HG02571 (cell line): ENCODE measurements around the gene TSPAN17.
"Not testable (repeated sequence)": the region's sequence is repeated elsewhere in the genome, so short reads cannot be mapped to it uniquely, and the experiment has no call there.

ENCODE experiments used
- ATAC-seq: cut with Tn5 transposase; IDR thresholded peaks from one replicate; pipeline ENCODE4 v1.9.1; 2021; ENCODE audit warnings: mild to moderate bottlenecking, moderate library complexity; ENCODE audit not compliant: unreplicated experiment

Gene TSPAN17, protein sequence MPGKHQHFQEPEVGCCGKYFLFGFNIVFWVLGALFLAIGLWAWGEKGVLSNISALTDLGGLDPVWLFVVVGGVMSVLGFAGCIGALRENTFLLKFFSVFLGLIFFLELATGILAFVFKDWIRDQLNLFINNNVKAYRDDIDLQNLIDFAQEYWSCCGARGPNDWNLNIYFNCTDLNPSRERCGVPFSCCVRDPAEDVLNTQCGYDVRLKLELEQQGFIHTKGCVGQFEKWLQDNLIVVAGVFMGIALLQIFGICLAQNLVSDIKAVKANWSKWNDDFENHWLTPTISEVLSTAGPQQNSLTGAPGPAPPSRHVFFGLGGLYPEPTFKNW

DNA sequence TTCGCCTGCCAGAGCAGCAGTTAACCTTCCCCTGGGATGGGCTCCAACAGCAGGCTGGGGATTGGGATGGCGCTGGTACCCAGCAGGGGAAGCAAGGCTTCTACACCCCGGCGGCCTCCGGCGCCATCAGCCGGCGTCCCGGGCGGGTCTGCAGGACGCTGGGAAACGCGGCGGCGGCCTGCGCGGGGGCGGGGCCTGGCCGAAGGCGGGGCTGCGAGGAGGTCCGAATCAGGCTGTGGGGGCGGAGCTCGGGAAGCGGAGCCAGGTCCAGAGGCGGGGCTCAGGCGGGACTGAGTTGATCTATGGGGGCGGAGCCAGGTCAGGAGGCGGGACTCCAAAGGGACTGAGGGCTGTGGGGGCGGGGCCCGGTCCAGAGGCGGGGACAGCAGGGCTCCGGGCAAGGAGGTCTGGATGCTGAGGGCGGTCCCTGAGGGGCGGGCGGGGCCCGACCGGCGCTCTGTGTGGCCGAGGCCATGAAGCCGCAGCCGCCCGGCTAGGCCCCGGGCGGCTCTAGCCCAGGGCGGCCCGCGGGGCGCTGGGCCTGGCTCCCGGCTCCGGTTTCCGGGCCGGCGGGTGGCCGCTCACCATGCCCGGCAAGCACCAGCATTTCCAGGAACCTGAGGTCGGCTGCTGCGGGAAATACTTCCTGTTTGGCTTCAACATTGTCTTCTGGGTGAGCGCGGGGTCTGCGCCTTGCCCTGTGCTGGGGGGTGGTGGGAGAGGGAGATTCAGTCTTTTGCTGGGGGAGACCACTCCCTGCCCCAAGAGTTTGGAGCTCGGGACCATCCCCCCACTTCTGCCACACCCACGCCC lies at the start of gene TSPAN17:
Gene TSPAN17 (plus strand): TSS at position 455 of the 813 bp plus-strand sequence. CDS start 132 bp downstream, at position 587.
- ATAC-seq, result peak; percentile 95

DNA sequence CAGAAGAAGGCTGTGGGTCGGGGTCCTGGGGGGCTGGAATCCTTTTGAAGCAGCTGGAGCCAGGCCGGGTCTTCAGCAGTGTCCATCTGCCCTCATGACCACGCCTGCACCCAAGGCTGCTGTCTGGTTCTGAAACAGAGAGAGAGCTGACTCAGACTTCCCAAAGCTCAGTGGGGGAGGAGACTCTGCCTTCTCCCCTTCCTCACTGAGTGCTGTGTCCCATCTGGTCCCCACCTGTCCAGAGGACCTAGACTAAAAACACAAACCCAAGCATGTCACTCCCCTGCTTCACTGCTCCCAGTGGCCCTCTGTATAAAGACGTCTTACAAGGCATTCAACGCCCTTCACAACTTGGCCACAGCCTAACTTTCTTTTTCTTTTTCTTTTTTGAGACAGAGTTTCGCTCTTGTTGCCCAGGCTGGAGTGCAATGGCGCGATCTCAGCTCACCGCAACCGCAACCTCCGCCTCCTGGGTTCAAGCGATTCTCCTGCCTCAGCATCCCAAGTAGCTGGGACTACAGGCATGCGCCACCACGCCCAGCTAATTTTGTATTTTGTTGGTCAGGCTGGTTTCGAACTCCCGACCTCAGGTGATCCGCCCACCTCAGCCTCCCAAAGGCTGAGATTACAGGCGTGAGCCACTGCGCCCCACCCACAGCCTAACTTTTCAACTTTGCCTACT lies 47.4 kb upstream of the TSPAN17 start:
- not testable (repeated sequence) for ATAC-seq

DNA sequence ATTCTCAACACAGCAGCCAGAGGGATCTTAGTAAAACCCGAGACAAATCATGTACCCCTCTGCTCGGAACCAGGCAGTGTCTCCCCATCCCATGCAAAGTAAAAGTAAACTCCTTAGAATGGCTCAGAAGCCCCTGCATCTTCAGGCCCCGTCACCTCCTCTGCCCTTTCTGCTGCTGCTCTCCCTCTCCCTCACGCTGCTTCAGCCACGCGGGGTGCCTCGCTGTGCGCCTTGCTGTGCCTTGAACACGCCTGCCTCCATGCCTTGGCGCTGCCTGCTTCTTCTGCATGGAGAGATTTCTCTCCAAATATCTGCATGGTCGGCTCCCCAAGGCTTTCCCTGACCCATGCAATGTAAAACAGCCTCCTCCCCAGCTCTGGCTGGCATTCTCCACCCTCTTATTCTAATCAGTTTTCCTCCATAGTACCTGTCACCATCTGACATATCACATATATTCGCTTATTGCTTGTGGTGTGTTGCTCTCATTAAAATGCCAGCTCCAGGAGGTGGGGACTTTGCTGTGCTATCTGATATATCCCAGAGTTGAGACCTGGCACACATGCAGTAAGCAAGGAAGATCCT lies 45.3 kb upstream of the TSPAN17 start:
- no peak for ATAC-seq

DNA sequence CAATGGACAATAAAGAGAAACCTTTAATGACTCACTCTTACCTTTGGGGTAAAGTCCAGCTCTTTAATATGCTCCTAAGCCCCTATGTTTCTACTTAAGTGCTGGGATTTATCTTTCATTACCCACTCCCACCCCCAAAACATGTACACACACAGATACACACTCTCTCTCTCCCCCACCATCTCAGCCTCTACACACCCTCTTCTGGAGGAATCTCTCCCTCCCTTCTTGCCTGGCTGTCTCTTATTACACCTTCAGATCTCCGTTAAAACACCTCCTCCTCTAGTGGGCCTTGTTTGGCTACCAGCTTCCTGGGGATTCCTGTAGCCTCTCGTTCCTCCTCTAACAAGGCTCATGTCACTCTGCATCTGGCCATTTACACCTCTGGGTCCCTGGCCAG lies 44.2 kb upstream of the TSPAN17 start:
- no peak for ATAC-seq

DNA sequence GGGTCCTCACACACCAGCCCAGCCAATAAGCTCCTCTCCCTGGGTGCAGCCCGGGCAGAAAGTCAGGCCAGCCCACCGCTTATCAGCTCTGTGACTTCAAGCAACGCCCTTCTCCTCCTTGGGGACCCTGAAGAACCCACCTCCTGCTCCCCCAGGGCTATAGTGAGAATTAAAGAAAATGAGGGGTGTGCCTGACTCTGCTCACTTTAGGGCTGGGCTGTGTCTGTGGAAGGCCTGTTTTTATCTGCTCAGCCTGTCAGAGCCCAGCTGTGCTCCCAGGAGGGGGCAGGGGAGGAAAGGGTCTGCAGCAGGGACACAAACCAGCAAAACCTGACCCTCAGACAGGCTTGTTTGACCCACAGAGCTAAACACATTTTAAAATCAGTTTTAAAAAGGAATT lies 41.3 kb upstream of the TSPAN17 start:
- ATAC-seq, result no peak

DNA sequence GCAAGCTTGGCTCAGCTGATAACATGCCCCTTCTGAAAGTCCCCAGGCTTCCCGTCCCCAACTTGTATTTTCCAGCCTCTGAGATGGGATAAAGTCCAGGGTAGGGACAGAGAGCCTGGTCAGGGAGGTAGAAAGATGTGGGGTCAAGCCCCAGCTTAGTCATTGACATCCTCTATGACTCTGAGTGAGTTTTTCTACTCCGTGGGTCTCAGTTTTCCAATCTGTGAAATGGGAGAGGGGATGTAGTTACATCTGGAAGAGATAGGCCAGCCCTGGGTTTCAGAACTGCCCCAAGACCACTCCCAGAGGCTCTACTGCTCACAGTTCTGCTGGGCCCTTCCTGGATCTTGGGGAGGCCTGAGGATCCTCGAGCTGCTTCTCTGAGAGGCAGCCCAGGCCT lies 40.4 kb upstream of the TSPAN17 start:
- no peak for ATAC-seq

DNA sequence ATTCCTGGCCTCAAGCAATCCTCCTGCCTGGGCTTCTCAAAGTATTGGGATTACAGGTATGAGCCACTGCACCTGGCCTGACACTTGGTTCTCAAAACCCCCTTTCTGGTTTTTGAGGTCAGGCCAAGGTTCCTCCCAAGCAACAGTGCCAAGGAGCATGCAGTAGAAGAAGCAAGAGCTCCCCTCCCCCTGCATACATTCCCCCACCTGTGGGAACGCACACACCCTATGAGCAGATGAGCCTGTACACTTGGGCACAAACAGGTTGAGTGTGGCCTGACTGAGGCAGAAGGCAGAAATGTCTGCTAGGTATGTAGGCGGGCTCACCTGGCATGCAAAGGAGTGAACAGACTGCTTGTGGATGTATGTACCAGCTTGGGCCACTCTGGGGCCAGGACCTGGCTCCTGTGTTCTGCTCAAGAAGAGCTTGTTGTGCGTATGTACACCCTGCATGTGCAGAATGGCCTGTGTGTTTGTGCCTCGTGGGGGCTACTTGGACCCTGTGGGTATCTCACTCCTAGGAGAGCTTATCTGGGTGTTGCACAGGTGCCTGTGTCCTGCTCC lies 39.1 kb upstream of the TSPAN17 start:
- no peak for ATAC-seq

DNA sequence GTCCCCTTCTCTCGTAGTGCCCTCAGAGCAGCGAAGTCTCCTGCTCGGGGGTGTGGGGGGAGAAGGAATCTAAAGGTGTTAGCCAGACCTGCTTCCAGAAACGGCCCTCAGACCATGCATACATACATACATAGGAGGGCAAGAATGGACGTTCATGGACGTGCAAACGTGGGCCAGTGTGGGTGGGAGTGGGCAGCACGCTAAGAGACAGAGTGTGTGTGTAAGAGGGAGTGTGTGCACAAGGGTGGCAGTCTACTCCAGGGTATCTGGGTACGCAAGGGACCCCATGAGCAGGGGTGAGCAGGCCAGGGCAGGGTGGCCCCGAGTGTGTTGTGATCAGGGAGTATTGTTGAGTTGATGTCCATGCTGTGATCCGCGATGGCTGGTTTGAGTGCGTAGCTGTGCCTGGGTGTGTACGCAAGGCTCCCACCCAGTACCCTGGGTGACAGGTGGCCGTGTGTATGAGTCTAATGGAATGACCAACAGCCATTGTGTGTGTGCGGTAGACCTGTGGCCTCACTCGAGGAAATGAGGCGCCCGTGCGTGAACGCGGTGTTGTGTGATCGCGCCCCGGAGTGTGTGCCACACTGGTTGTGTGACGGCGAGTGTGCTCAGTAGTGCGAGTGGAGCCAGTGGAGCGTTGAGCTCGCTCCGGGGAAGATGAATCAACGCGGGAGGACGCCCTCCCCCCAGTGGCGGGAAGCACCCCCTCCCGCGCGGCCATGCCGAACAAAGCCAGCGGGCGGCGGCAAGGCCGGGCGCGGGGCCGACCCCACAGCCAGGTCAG lies 38.2 kb upstream of the TSPAN17 start:
- peak; percentile 6 for ATAC-seq

DNA sequence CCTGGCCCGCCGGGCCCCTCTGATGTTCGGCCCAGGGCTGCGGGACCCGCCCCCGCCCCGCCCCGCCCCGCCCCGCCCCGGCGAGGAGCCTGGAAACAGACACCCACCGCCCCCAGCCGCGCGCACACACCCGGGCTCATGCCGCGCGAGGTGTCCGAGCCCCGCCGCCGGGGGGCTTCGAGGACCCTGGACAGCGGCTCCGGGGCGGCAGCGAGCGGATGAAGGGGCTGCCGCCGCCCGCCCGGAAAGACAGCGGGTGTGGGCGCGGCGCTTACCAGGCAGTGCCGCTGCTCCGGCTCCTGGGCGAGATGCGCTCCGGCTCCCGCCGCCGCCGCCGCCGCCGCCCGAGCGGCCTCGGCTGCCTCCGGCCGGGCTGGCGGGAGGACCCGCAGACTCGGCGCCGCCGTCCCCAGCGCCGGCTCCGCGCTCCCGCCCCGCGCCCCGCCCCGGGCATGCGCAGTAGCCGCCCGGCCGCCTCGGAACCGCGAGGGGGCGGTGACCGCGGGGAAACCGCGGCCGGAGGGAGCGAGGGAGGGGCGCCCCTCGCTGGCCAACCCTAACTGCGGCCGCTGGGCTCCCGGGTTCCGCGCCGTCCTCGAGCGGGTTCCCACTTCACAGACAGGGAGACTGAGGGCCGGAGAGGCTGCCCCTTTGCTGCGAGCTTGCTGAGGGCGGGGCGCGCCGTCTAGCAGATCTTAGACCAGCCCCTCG lies 37.4 kb upstream of the TSPAN17 start, which contains the start of gene GPRIN1:
Gene GPRIN1 (minus strand): TSS at position 433 of the 711 bp plus-strand sequence. CDS start 10,322 bp downstream, outside the sequence.
- ATAC-seq, result peak; percentile 78

DNA sequence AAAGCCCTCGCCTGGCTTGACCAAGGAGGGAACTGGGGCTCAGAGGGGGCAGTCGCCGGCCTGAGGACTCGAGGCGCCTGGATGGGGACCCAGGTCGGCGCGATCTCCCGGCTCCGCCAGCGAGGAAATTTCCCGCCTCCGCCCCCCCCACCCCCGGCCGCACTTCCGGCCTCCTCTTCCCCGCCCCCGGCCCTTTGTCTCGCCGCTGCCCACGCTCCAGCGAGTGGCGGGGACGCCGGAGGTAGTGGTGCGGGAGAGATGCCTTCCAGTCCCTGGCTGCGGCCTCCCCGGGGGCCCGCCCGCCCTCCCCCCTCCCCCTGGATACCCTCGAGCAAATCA lies 36.9 kb upstream of the TSPAN17 start:
- ATAC-seq, result peak; percentile 22

DNA sequence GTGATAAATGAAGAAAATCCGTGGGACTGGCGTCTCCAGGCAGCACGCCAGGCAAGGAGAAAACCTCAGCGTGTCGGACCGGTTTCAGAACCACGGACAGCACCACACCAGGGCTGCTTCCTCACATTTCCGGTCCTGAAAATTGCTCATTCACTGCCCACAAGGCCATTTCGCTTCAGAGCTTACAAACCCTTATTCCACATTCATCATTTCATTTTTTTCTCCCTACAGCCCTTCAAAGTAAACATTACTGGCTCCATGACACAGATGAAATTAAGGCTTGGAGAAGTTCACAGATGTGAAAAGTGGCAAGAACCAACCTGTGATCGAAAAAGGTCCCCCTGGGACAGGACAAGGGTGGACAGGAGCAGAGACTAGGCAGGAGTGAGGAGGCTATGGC lies 35.8 kb upstream of the TSPAN17 start:
- ATAC-seq, result no peak

DNA sequence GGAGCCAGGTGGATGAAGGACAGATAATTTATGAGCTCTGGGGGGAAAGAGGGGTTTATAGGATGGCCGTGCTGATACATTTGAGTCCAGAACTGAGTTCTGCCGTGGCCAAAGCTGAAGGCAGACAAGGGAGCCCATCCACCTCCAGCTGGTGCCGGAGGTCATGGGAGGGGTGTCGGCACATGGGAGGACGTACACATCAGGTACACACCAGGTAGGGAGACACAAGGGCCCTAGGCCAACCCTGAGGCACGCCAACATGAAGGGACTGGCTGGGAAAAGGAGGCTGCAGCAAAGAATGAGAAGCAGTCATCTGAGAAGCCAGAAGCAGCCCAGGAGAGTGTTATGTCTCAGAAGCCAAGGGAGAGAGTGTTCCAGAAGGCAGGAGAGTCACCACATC lies 35.3 kb upstream of the TSPAN17 start:
- ATAC-seq, result no peak

DNA sequence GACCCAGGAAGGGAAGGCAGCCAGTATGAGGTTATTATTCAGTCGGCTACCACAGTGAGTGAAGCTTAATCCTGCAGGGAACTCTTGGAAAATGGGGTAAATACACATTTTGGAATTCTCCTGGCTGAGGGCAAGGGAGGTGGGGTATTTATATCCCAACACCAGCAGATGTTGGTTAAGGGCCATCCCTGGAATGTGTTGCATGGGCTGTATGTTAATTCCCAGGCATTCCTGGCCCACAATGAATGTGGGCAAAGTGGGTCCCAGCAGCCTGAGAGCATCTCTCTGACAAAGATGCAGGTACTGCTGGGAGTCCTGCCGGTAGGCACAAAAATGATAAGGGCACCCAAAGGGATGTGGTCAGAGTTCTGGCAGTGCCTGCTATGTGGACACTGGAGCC lies 34.4 kb upstream of the TSPAN17 start:
- ATAC-seq, result no peak

DNA sequence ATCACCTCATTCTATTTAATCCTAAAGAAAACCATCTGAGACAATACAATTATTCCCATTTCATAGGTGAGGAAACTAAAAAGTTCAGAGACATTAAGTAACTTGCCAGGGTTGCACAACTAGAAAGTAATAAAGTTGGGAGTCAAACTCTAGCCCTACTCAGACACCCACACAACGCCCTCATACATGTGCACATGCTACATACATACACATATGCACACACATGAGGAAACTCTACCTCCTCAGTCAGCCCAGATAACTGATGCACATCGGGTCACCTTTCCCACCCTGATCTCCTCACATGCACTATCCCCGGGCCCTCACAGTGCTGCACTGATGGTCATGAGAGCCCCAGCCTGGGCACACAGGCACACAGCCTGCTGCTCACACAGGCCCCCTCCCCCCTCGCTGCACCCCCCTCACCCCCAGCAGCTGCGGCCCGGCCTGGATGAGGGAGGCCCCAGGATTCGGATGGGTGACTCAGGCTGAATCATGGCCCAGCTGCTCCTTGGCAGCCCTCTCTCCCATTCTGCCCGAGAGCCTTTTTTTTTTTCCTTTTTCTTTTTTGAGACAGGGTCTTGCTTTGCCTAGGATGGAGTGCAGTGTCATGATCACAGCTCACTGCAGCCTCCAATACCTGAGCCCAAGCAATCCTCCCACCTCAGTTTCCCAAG lies 32.3 kb upstream of the TSPAN17 start:
- ATAC-seq, result no peak

DNA sequence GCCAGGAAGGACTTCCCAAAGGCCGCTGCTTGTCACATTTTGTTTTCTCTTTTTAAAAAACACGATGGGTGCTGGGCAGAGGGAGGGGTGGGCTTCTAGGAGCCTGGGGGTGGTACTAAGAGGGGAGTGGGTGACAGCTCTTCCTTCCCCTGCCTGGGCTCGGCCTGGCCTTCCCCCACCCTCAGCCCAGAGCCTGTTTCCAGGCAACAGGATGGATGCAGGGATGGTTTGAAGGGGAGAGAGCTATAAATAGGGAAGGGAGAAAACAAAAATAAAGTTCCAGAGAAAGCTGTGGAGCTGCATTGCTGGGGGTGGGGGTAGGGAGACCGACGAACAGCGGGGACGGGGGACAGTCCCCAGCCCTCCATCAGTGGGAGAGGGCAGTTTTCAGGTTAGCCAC lies 30.8 kb upstream of the TSPAN17 start:
- no peak for ATAC-seq

DNA sequence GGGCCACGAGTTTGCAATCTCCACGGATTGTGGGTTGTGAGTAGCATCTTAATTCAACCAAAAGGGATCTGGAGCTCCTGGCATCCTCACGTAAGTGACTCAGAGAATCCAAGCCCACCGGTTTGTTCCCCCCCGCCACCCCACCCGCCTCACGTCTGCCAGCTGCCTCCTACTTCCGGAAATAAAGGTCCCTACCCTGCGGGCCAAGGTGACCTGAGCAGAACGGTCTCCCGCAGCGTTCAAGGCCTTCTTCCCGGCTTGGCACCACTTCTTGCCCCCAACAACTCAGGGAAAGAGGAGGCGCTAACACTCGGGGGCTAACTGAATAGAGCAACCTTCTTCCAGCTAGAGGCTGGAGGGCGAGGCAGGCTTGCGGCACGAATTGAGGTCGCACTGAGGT lies 28.5 kb upstream of the TSPAN17 start:
- ATAC-seq, result no peak

DNA sequence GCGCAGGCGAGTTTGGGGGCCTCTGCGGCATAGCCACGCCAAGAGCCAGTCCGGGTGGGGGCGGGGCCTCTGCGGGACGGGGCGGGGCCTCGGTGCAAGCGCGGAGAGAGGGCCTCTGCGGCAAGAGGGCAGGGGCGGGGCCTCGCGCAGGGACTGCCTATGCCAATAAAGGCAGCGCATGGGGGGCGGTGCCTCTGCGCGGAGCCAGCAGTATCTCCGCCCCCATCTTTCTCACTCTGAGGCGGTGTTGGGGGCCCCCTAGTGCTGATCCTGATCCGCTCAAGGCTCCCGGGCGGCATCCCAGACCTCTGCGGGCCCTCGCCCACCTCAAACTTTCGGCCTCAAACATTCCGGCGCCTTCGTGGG lies 28.1 kb upstream of the TSPAN17 start:
- no peak for ATAC-seq

DNA sequence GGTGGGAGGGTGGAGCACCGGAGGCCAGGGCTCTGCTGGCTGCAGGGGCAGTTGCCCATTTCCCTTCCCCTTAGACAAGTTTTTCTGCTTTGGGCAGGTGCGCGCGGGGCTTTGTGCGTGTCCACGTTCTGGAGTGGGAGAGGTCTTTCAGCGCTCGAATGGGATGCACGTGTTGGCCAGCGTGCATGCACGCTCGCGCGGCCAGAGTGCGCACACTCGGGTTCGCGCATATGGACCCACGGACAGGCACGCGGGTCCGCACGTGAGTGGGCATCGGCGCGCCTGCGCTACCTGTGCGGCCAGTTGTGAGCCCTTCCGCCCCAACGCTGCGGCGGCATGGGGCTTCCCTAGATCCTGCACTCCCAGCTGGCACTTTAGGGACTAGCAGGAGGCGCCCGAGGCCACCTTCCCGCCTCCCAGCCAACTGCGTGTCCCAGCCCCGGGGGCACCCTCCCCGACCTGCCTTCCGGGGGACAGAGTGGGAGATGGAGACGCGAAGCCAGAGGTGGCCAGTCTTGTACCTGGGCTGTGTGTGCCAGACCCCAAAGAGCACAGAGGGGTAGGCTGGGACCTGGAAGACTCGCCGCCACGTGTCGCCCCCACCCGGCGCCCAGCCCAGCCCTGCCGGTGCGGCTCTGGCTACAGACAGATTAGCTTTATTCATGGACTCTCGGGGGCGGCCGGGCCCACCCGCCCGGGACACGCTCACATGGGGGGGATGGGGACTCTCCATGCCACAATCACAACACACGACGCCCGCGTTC lies 27.5 kb upstream of the TSPAN17 start:
- ATAC-seq, result no peak
